AG04449 (cell line): ENCODE measurements around the gene APOM.

Experiments
- CTCF ChIA-PET: fragments of 350-600 bp; formaldehyde crosslinking; extraction: SDS; loops from one replicate; lab custom pipeline; 2021; ENCODE audit warnings: antibody characterized with exemption; lab: Yijun Ruan, JAX
- POLR2A ChIA-PET: fragments of 400-600, 350-600 bp; formaldehyde crosslinking; extraction: SDS; loops from one replicate; lab custom pipeline; 2020; ENCODE audit warnings: antibody characterized with exemption, inconsistent platforms; lab: Yijun Ruan, JAX
- DNase-seq: peaks from one replicate; pipeline ENCODE4 v3.0.0-alpha.2; 2010; ENCODE audit warnings: low read depth, low spot score
- H3K4me3 ChIP-seq: 2 replicates; pipeline ENCODE4 v1.5.1; 2011; ENCODE audit warnings: low read depth, mild to moderate bottlenecking, control low read depth, low read length
- CTCF ChIP-seq: IDR thresholded peaks from one replicate; pipeline ENCODE4 v1.5.1; 2011; ENCODE audit warnings: mild to moderate bottlenecking, moderate library complexity, low read length, control low read depth, inconsistent platforms; ENCODE audit not compliant: insufficient read depth; ENCODE audit errors: missing control alignments

The APOM gene

GRCh38 chr6:31662124-31662723, 6.5 kb downstream of the APOM start:
- no peak for TF ChIP-seq CTCF
- no peak overlapping the region for H3K4me3 ChIP-seq
- no peak for DNase-seq
- CTCF ChIA-PET, result interaction anchor here (0.7 to 3.1 kb wide), 2 partner anchors 11 to 34 kb away, joined by 3 to 13 read pairs; partner anchors contain the start of gene BAG6
- POLR2A ChIA-PET, result interaction anchor here (0.9 kb wide), 1 partner anchor 10 kb away, joined by 5 read pairs; the partner anchor contains the start of gene BAG6

- POLR2A ChIA-PET, result interaction anchor here (1.1 to 3.5 kb wide), 2 partner anchors 10 to 26 kb away, joined by 3 to 31 read pairs; partner anchors contain the start of gene BAG6
- H3K4me3 ChIP-seq, result peak overlapping the region; percentile 98
- no peak for DNase-seq
- no peak for TF ChIP-seq CTCF
- CTCF ChIA-PET, result interaction anchor here (0.6 to 2.2 kb wide), 5 partner anchors 11 to 225 kb away, joined by 3 to 19 read pairs (median 4); partner anchors contain the start of genes BAG6, LY6G5C and MSH5
Observed at GRCh38 chr6:31663126-31663960, 7.6 kb downstream of the APOM start.

GRCh38 chr6:31663961-31664789, 8.5 kb downstream of the APOM start:
- TF ChIP-seq CTCF, result no peak
- CTCF ChIA-PET, result interaction anchor here (0.6 to 2.2 kb wide), 6 partner anchors 8 to 118 kb away, joined by 3 to 19 read pairs (median 4); partner anchors contain the start of genes APOM, ATP6V1G2, BAG6 and LY6G5C
- DNase-seq, result no peak
- peak overlapping the region; percentile 98 for H3K4me3 ChIP-seq
- POLR2A ChIA-PET, result interaction anchor here (1.1 to 3.5 kb wide), 4 partner anchors 11 to 233 kb away, joined by 3 to 31 read pairs (median 5); partner anchors contain the start of genes ABHD16A, BAG6 and EHMT2

- no peak for DNase-seq
- CTCF ChIA-PET, result interaction anchor here (0.9 to 2.2 kb wide), 4 partner anchors 9 to 119 kb away, joined by 3 to 19 read pairs (median 6); partner anchors contain the start of genes APOM, ATP6V1G2, BAG6 and LY6G5C
- TF ChIP-seq CTCF, result no peak
- peak within 1 kb of the TSS; percentile 98 for H3K4me3 ChIP-seq
- POLR2A ChIA-PET, result interaction anchor here (1.5 to 3.5 kb wide), 3 partner anchors 12 to 232 kb away, joined by 3 to 31 read pairs (median 7); partner anchors contain the start of genes ABHD16A, BAG6 and EHMT2
Observed at GRCh38 chr6:31664790-31665500, 9.3 kb downstream of the APOM start, which contains the start of gene GPANK1. Gene GPANK1, minus strand, starts transcription at chr6:31664997. Its CDS starts 519 bp downstream, at chr6:31664478.

- ChIA-PET POLR2A (interaction anchor here (1.8 to 3.5 kb wide), 3 partner anchors 13 to 162 kb away, joined by 5 to 31 read pairs (median 7); partner anchors contain the start of genes ABHD16A, BAG6 and HSPA1B), CTCF (interaction anchor here (1.0 kb wide), 1 partner anchor 104 kb away, joined by 4 read pairs; no protein-coding TSS in a partner anchor)
- no peak for DNase-seq
- H3K4me3 ChIP-seq, result peak within 1 kb of the TSS; percentile 98
- no peak for TF ChIP-seq CTCF
Observed at GRCh38 chr6:31665501-31666336, 10.0 kb downstream of the APOM start, which contains the start of gene CSNK2B. Gene CSNK2B, plus strand, starts transcription at chr6:31666080. Its CDS starts 752 bp downstream, at chr6:31666832.
